H9 (cell line): Measurements from ENCODE around the gene NEURL2. TPM values are rescaled to one million over a fixed set of nuclear protein-coding genes. Genes with fewer than 3 reads are reported as not detected.

ENCODE experiments used
- DNase-seq: peaks from one replicate; pipeline ENCODE4 v3.0.0-alpha.2; 2017
- H2AFZ ChIP-seq: one replicate; pipeline ENCODE4 v1.6.1; 2013; ENCODE audit warnings: mild to moderate bottlenecking, low read length, control low read depth, moderate library complexity
- H2AK5ac ChIP-seq: 2 replicates; pipeline ENCODE4 v1.6.1; 2013; ENCODE audit warnings: low read length, control low read depth, mixed read lengths; ENCODE audit not compliant: insufficient read length
- H2BK120ac ChIP-seq: one replicate; pipeline ENCODE4 v1.6.1; 2013; ENCODE audit warnings: low read depth, mild to moderate bottlenecking, low read length, control low read depth, inconsistent platforms; ENCODE audit not compliant: poor library complexity, severe bottlenecking
- H2BK12ac ChIP-seq: 2 replicates; pipeline ENCODE4 v1.6.1; 2013; ENCODE audit warnings: low read length, control low read depth, mixed read lengths, low read depth; ENCODE audit not compliant: insufficient read length
- H2BK15ac ChIP-seq: 2 replicates; pipeline ENCODE4 v1.6.1; 2013; ENCODE audit warnings: low read depth, low read length, control low read depth
- H2BK20ac ChIP-seq: one replicate; pipeline ENCODE4 v1.6.1; 2013; ENCODE audit warnings: low read depth, mild to moderate bottlenecking, low read length, control low read depth, inconsistent platforms; ENCODE audit not compliant: poor library complexity, severe bottlenecking
- H2BK5ac ChIP-seq: 2 replicates; pipeline ENCODE4 v1.6.1; 2013; ENCODE audit warnings: low read length, control low read depth, mixed read lengths; ENCODE audit not compliant: insufficient read length
- H3K14ac ChIP-seq: 2 replicates; pipeline ENCODE4 v1.6.1; 2013; ENCODE audit warnings: low read length, control low read depth; ENCODE audit not compliant: insufficient read depth
- H3K18ac ChIP-seq: 2 replicates; pipeline ENCODE4 v1.6.1; 2013; ENCODE audit warnings: low read depth, mild to moderate bottlenecking, mixed read lengths, low read length, control low read depth; ENCODE audit not compliant: insufficient read length
- H3K23ac ChIP-seq: 2 replicates; pipeline ENCODE4 v1.6.1; 2013; ENCODE audit warnings: low read length, control low read depth, mixed read lengths, low read depth; ENCODE audit not compliant: insufficient read length
- H3K23me2 ChIP-seq: 2 replicates; pipeline ENCODE4 v1.6.1; 2013; ENCODE audit warnings: low read depth, mild to moderate bottlenecking, mixed read lengths, low read length, control low read depth; ENCODE audit not compliant: insufficient read length, poor library complexity, severe bottlenecking
- H3K27ac ChIP-seq: 2 replicates; pipeline ENCODE4 v1.5.1; 2013; ENCODE audit warnings: low read length, control low read depth, mixed read lengths, low read depth; ENCODE audit not compliant: insufficient read length
- H3K27me3 ChIP-seq: 2 replicates; pipeline ENCODE4 v1.6.1; 2013; ENCODE audit warnings: low read length, control low read depth, inconsistent platforms; ENCODE audit not compliant: insufficient read depth
- H3K4ac ChIP-seq: 2 replicates; pipeline ENCODE4 v1.6.1; 2013; ENCODE audit warnings: low read depth, mild to moderate bottlenecking, control low read depth, inconsistent platforms, low read length, moderate library complexity
- H3K4me1 ChIP-seq: 2 replicates; pipeline ENCODE4 v1.6.1; 2013; ENCODE audit warnings: low read length, control low read depth, inconsistent platforms; ENCODE audit not compliant: insufficient read depth
- H3K4me2 ChIP-seq: 2 replicates; pipeline ENCODE4 v1.6.1; 2013; ENCODE audit warnings: low read length, control low read depth, mixed read lengths; ENCODE audit not compliant: insufficient read length, insufficient read depth
- H3K56ac ChIP-seq: 2 replicates; pipeline ENCODE4 v1.6.1; 2013; ENCODE audit warnings: low read depth, mild to moderate bottlenecking, mixed read lengths, low read length, control low read depth; ENCODE audit not compliant: insufficient read length
- H3K79me1 ChIP-seq: 2 replicates; pipeline ENCODE4 v1.6.1; 2013; ENCODE audit warnings: low read depth, mild to moderate bottlenecking, moderate library complexity, low read length, control low read depth, inconsistent platforms; ENCODE audit not compliant: insufficient read depth, poor library complexity, severe bottlenecking
- H3K79me2 ChIP-seq: 2 replicates; pipeline ENCODE4 v1.6.1; 2013; ENCODE audit warnings: low read length, control low read depth, inconsistent platforms; ENCODE audit not compliant: insufficient read depth
- H3K9ac ChIP-seq: 2 replicates; pipeline ENCODE4 v1.6.1; 2013; ENCODE audit warnings: low read length, control low read depth, mixed read lengths; ENCODE audit not compliant: insufficient read length; ENCODE audit errors: extremely low read depth
- H3K9me3 ChIP-seq: one replicate; pipeline ENCODE4 v1.6.1; 2013; ENCODE audit warnings: low read depth, low read length, inconsistent platforms; ENCODE audit not compliant: control insufficient read depth
- H3T11ph ChIP-seq: one replicate; pipeline ENCODE4 v1.6.1; 2013; ENCODE audit warnings: mild to moderate bottlenecking, low read length, control low read depth, inconsistent platforms
- H4K20me1 ChIP-seq: one replicate; pipeline ENCODE4 v1.6.1; 2013; ENCODE audit not compliant: control insufficient read depth, insufficient read length, insufficient read depth
- H4K5ac ChIP-seq: 2 replicates; pipeline ENCODE4 v1.6.1; 2013; ENCODE audit warnings: low read depth, mild to moderate bottlenecking, mixed read lengths, low read length, control low read depth; ENCODE audit not compliant: insufficient read length
- H4K8ac ChIP-seq: replicated peaks from 2 replicates; pipeline ENCODE4 v1.6.1; 2013; ENCODE audit warnings: low read length, control low read depth, mixed read lengths, low read depth; ENCODE audit not compliant: insufficient read length
- H4K91ac ChIP-seq: 2 replicates; pipeline ENCODE4 v1.6.1; 2013; ENCODE audit warnings: low read depth, mild to moderate bottlenecking, moderate library complexity, mixed read lengths, low read length, control low read depth; ENCODE audit not compliant: insufficient read length
- H3K27ac Mint-ChIP-seq, 3 experiments: 2 replicates in 2 of 3; 3 replicates in 1 of 3; pipeline ENCODE4 v1.8.0; 2020 to 2021; ENCODE audit warnings: mixed read lengths in 3 of 3, mild to moderate bottlenecking in 1 of 3, moderate library complexity in 1 of 3
- H3K27me3 Mint-ChIP-seq: 2 replicates; pipeline ENCODE4 v1.8.0; 2021; ENCODE audit warnings: low read depth, mild to moderate bottlenecking, moderate library complexity, mixed read lengths
- H3K36me3 Mint-ChIP-seq, 3 experiments: 2 replicates in 2 of 3; 3 replicates in 1 of 3; pipeline ENCODE4 v1.8.0; 2020 to 2021; ENCODE audit warnings: low read depth in 3 of 3, mixed read lengths in 3 of 3; ENCODE audit not compliant: insufficient read depth in 1 of 3
- H3K4me1 Mint-ChIP-seq, 2 experiments: 2 replicates each; pipeline ENCODE4 v1.8.0; 2020; ENCODE audit warnings: mixed read lengths in 2 of 2
- H3K4me3 Mint-ChIP-seq, 2 experiments: 2 replicates in 1 of 2; 3 replicates in 1 of 2; pipeline ENCODE4 v1.8.0; 2020 to 2021; ENCODE audit warnings: mild to moderate bottlenecking in 2 of 2, mixed read lengths in 2 of 2, moderate library complexity in 1 of 2
- H3K9me3 Mint-ChIP-seq, 2 experiments: 2 replicates in 1 of 2; 3 replicates in 1 of 2; pipeline ENCODE4 v1.8.0; 2020; ENCODE audit warnings: mild to moderate bottlenecking in 2 of 2, mixed read lengths in 2 of 2, moderate library complexity in 1 of 2
- CTCF ChIP-seq: fragments of 200-600 bp; sonication (generic); conservative IDR thresholded peaks from 3 replicates; pipeline ENCODE4 v1.8.0; 2021; ENCODE audit warnings: antibody characterized with exemption, mild to moderate bottlenecking
- WGBS: extraction: QIAGEN DNeasy Blood & Tissue Kit; methylation state at CpG from one replicate; pipeline ENCODE4 v1.1.7; 2013; ENCODE audit warnings: missing lambda C conversion rate, low lambda C conversion rate, mixed read lengths; ENCODE audit not compliant: insufficient read length; ENCODE audit errors: extremely low coverage; 5-methylcytosine and 5-hydroxymethylcytosine counted together
- total RNA-seq: library from RNA; stranded (reverse); gene quantifications from 2 replicates; pipeline ENCODE4 v1.2.1, GENCODE V29; 2021

Gene NEURL2
- total RNA-seq, 1 experiment from 2014 or later: 5.4 TPM

- H3K36me3 Mint-ChIP-seq: peaks cover 7 to 63% (median 46%) of the 10 kb centered on the region in 3 experiments
Measured at GRCh38 chr20:45840700-45841198, 50.3 kb downstream of the NEURL2 start.

More at GRCh38 chr20:45840700-45841198, 50.3 kb downstream of the NEURL2 start:
- Histone ChIP-seq H2BK15ac (no peak overlapping the region), H3K9me3 (no peaks in the 10 kb centered on the region), H3K27me3 (no peaks in the 10 kb centered on the region), H3K79me1 (no peaks in the 10 kb centered on the region), H3K4ac (no peak overlapping the region), H2AK5ac (no peak overlapping the region), H4K91ac (no peak overlapping the region), H3K56ac (no peak overlapping the region), H3K79me2 (no peaks in the 10 kb centered on the region), H3K14ac (no peak overlapping the region), H2AFZ (no peak overlapping the region), H2BK5ac (no peak overlapping the region), H3K4me1 (no peaks in the 10 kb centered on the region), H3T11ph (no peak overlapping the region), H2BK12ac (no peak overlapping the region), H2BK120ac (no peak overlapping the region), H4K8ac (no peak overlapping the region), H3K18ac (no peak overlapping the region), H4K20me1 (no peaks in the 10 kb centered on the region), H3K27ac (no peak overlapping the region), H3K23me2 (peaks cover 3% of the 10 kb centered on the region), H4K5ac (no peak overlapping the region), H3K23ac (no peak overlapping the region), H3K4me2 (no peak overlapping the region), H2BK20ac (no peak overlapping the region), H3K9ac (no peak overlapping the region)
- H3K27ac Mint-ChIP-seq: no peak overlapping the region; a peak in 1 of 7 replicates
- WGBS: no CpG with 5 or more reads among the region's 25 CpGs
- no peaks in the 10 kb centered on the region for H3K27me3 Mint-ChIP-seq
- H3K4me3 Mint-ChIP-seq: no peak overlapping the region
- no peaks in the 10 kb centered on the region for H3K9me3 Mint-ChIP-seq
- DNase-seq: no peak
- H3K4me1 Mint-ChIP-seq: peaks cover 2 to 3% of the 10 kb centered on the region in 2 experiments; a peak in 2 of 4 replicates
- no peak for TF ChIP-seq CTCF

Other genes with a start within 250 kb of the NEURL2 start
- not detected in 2 replicates for gene WFDC11, start 221.0 kb downstream of the NEURL2 start, total RNA-seq
- gene WFDC13, start 189.2 kb downstream of the NEURL2 start, total RNA-seq: not detected in 2 replicates
- gene WFDC10B, start 186.2 kb downstream of the NEURL2 start, total RNA-seq: not detected in 2 replicates
- gene SPINT4, start 168.9 kb downstream of the NEURL2 start, total RNA-seq: not detected in 2 replicates
- 0.35 TPM in 1 of 2 replicates, not detected in the other for gene WFDC3, start 99.3 kb downstream of the NEURL2 start, total RNA-seq
- 35.5 and 36.3 TPM in 2 replicates for gene DNTTIP1, start 99.3 kb downstream of the NEURL2 start, total RNA-seq
- gene UBE2C, start 78.6 kb downstream of the NEURL2 start, total RNA-seq: 254 and 268 TPM in 2 replicates
- 3.1 and 4.6 TPM in 2 replicates for gene TNNC2, start 63.9 kb downstream of the NEURL2 start, total RNA-seq
- 18.9 and 20.5 TPM in 2 replicates for gene SNX21, start 57.4 kb downstream of the NEURL2 start, total RNA-seq
- 26.7 and 30.3 TPM in 2 replicates for gene ACOT8, start 33.8 kb downstream of the NEURL2 start, total RNA-seq
- 8.0 and 8.2 TPM in 2 replicates for gene ZSWIM3, start 33.6 kb downstream of the NEURL2 start, total RNA-seq
- gene ZSWIM1, start 10.0 kb downstream of the NEURL2 start, total RNA-seq: 12.0 and 13.0 TPM in 2 replicates
- gene SPATA25, start 3.6 kb downstream of the NEURL2 start, total RNA-seq: 1.8 and 2.4 TPM in 2 replicates
- gene CTSA, start 127 bp upstream of the NEURL2 start, total RNA-seq: 59.6 and 64.4 TPM in 2 replicates
- gene PLTP, start 20.9 kb upstream of the NEURL2 start, total RNA-seq: 61.4 and 62.5 TPM in 2 replicates
- gene PCIF1, start 43.5 kb upstream of the NEURL2 start, total RNA-seq: 26.6 and 26.8 TPM in 2 replicates
- 19.7 and 21.1 TPM in 2 replicates for gene ZNF335, start 81.0 kb upstream of the NEURL2 start, total RNA-seq
- gene MMP9, start 117.7 kb upstream of the NEURL2 start, total RNA-seq: 2.0 and 2.7 TPM in 2 replicates
- 7.3 and 8.7 TPM in 2 replicates for gene SLC12A5, start 138.0 kb upstream of the NEURL2 start, total RNA-seq
- 55.7 and 60.1 TPM in 2 replicates for gene NCOA5, start 198.8 kb upstream of the NEURL2 start, total RNA-seq
- 7.8 and 8.6 TPM in 2 replicates for gene CD40, start 227.1 kb upstream of the NEURL2 start, total RNA-seq